Activated T-cell treated with anti-CD3 and anti-CD28 coated beads for 4 hours (primary cell): ENCODE measurements around the gene SRF.
A peak's percentile ranks its signal among the peaks of the same experiment; 100 is the strongest.

Experiments
- DNase-seq: peaks from one replicate; pipeline ENCODE4 v3.0.0-alpha.2; 2020

SRF gene

DNA sequence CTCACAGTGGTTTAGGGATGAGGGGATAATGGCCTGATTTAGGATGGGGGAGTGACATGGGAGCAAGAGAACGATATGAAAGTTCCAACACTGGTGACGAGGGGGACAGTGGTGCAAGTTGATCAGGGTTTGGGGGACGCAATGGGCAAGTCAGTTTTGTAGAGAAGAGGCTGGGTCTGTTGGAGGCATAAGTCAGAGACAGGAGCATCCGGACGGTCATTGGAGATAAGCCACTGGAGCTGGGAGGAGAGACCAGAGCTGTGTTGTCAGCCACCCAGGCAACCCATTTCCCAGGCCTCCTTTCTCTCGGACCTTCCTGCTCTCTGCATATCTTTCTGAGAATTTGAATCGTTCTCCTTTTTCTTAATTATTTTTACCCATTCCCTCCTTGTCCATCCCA is 48.7 kb downstream of the SRF start:
- DNase-seq, result no peak

DNA sequence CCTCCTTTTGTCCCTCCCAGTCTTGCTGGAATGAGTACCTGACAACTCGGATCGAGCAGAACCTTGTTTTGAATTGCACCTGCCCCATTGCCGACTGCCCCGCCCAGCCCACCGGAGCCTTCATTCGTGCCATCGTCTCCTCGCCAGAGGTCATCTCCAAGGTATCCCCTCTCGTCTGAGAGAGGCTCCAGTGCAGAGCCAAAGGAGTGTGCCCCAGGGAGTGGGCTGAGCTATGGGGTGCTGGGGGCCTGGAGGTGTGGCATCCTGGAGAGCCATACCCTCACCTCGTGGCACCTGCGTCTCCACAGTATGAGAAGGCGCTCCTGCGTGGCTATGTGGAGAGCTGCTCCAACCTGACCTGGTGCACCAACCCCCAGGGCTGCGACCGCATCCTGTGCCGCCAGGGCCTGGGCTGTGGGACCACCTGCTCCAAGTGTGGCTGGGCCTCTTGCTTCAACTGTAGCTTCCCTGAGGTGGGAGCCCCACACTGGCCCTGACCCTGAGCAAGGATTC is 49.4 kb downstream of the SRF start:
- no peak for DNase-seq

DNA sequence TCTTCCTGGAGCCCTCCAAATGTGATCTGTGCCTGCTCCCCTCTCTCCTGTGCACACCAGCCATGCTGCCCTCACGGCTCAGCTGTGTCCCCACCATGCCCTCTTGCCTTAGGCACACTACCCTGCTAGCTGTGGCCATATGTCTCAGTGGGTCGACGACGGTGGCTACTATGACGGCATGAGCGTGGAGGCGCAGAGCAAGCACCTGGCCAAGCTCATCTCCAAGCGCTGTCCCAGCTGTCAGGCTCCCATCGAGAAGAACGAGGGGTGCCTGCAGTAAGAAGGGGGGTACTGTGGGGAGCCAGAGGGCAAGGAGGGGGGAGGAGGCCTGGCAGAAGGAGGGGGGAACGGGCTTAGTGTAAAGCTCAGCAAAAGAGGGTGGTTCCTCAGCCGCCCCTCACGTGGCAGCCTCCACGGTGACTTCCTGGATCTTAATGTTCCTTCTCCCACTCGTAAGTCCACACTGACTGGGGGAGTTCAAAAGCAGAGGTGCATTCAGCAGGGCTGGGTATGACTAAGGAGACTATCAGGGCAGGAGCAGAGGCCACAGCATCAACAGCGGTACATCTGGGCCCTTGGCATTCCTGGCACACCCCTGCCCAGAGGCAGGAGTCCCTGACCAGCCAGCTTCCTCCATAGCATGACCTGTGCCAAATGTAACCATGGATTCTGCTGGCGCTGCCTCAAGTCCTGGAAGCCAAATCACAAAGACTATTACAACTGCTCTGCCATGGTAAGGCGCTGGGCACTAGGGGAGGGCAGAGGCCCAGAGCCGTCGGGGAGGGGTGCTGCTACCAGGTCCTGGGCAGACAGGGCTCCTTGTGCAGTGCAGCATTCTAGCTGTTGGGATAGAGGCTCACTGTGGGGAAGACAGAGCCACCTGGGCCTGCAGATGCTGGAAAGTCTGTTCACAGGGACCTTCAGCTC is 50.2 kb downstream of the SRF start:
- DNase-seq, result no peak

DNA sequence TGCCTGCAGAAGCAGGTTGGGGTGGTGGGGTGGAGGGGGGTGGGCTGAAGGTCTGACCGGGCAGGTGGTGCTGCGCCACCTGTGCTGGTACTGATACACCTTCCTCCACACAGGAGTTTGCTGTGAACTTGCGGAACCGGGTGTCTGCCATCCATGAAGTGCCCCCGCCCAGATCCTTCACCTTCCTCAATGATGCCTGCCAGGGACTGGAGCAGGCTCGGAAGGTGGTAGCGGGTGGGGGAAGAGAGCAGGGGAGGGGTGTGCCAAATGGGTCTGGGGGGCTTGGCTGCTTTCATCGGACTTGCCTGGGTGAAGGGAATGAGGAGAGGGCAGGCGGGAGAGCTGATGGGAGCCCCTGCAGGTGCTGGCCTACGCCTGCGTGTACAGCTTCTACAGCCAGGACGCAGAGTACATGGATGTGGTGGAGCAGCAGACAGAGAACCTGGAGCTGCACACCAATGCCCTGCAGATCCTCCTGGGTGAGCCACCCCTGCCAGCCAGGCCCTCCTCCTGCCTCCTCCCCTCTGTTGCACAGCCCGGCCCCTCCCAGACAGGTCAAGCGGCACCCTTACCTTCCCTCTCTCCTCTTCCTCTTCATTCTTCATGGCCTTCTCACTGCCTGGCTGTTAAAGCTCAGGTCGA is 51.5 kb downstream of the SRF start:
- DNase-seq, result no peak

DNA sequence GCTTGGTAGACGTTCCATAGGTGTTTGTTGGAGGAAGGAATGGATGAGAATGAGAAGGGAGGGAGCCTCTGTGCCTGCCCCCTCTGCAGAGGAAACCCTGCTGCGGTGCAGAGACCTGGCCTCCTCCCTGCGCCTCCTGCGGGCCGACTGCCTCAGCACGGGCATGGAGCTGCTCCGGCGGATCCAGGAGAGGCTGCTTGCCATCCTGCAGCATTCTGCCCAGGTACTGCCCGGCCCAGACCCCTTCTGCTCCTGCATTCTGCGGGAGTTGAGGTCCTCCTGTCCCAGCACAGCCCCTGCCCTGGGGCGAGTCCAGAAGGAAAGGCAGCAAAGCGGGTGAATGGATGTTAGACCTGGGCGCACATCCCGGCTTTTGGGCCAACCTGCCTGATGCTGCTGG is 52.1 kb downstream of the SRF start:
- DNase-seq, result no peak

DNA sequence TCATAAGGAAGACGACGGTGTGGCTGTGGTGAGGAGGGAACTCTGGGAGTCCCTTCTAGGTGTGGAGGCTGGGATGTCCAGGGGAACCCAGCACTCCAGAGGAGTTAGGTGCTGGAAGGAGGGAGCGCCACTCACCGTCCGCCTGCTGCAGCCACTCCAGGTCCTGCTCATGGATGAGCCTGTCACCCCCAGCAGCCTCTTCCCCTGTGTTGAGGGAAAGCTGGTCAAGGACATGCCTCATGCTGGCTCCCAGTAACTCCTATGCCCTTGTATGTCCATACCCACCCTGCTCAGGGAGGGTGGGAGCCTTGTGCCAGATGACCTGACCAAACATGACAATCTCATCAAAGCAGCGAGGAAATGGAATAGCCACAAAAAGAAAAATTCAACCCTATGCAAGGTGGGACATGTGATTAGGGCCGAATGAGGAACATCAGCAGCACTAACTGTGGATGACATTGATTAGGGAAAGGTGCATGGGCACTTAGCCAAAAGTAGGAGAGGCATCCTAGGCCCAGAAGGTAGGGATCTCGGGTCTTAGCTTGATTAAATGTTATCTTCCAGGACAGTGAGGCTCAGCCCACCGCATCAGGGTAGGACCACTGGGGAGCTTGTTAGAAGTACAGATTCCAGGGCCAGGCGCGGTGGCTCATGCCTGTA is 55.3 kb downstream of the SRF start:
- no peak for DNase-seq

DNA sequence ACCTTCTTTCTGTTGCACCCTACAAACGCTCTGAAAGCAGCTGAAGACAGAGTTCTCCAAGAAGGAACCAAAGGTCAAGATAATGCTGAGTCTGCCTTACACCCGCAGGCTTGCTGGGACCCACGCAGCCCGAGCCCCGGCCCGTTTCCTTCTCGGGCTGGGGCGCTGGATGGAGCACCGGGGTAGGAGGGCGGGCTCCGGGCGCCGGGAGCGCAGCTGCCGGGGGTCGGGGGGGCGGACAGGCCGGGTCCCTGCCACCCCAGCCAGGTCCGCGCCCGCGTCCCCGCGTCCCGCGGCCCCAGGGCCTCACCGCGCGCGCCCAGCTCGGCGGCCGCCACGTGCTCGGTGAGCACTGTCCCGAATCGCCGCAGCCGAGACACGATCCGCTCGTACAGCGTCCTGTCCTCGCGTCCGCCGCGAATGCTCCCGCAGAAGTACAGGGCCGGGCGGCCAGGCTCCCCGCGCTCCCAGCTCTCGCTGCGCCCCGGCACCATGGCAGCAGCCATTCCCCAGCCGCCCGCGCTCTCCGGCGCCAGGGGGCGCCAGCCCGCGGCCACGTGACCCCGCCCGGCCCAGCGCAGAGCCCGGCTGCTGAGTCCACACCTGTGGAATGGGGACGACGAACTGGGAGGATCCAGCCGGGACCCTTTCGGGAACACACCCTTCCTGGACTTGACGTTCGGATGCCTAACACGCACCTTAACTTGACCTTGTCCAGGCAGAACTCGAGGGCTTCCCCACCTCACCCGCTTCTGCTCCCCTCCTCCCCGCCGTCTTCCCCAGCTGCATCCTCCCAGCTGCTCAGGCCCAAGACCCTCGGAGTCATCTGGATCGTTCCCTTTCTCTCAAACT is 58.1 kb downstream of the SRF start, which contains the start of gene DNPH1:
DNPH1 (minus strand) TSS at position 531 of the 852 bp plus-strand sequence; CDS start at position 506, 25 bp downstream.
- peak; percentile 71 for DNase-seq

DNA sequence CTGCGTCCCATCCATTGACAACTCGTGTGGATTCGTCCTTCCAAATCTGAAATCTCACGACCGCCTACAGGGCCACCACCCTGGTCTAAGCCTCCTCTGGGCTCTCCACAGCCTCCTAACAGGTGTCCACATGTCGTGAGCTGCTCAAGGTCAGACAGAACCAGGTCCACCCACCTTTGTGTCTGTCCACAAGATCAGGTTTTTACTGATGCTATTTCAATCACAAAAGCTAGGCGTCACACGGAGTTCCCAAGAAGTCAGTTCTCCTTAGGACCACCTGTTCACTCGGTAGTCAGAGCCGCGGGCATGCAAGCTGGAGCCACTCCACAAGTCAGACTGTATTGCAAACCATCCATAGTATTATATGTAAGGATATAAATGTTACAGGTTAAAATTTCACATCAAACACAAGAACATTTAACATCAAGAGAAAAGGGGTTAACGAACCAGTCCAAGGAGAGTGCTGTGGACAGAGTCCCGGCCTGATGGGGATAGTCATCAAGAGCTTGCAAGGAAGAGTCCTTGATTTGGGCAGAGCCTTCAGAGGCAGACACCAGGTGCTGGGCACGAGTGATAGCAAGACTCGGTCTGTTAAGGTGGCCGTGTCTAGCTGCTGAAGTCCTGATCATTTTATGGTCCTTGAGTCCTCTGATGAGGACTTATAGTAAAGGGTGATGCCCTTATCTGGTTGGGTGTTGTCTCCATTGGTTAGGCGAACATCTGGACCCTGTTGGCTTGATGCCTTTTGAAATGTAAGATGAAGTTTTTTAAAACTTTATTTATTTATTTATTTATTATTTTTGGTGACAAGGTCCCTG is 58.9 kb downstream of the SRF start:
- no peak for DNase-seq

DNA sequence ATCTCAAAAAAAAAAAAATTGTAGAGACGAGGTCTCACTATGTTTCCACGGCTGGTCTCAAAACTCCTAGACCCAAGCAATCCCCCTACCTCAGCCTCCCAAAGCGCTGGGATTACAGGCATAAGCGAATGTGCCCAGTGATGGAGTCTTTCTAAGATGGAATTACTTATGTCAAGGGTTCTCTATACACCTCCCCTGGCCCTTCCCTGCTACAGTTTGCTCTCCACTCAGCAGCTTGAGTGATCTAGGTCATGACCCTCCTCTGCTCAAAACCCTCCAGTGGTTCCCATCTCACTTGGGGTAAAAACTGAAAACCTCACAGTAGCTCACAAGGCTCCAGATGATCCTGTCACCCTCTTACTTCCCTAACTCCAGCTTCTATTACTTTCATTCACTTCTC is 60.0 kb downstream of the SRF start:
- no peak for DNase-seq
